Stimulated activated CD8-positive, alpha-beta memory T cell treated with anti-CD3 and anti-CD28 coated beads, Interleukin-12 subunit alpha, Interleukin-12 subunit beta, amount 100 ng/mL, for 4 hours (primary cell): ENCODE measurements around the gene ACO2.
"Not testable (repeated sequence)": the region's sequence is repeated elsewhere in the genome, so short reads cannot be mapped to it uniquely, and the experiment has no call there.

ENCODE experiments used
- DNase-seq: peaks from one replicate; pipeline ENCODE4 v3.0.0-alpha.2; 2020; ENCODE audit warnings: low read depth

ACO2 gene

DNA sequence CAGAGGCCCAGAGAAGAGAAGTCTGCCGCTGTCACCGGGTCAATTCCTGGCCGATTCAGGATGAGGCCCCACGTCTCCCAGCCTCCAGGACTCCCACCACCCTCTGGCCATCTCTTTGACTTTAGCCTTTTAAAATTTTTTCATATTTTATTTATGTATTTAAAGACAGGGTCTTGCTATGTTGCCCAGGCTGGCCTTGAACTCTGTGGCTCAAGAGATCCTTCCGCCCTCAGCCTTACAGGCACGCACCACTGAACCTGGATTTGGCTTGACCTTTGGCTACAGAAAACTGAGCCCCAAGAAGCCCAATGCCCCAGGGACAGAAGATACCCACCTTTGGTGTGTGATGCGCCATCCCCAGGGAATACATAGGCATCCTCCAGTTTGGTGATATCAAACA is 71.4 kb downstream of the ACO2 start:
- DNase-seq = no peak

DNA sequence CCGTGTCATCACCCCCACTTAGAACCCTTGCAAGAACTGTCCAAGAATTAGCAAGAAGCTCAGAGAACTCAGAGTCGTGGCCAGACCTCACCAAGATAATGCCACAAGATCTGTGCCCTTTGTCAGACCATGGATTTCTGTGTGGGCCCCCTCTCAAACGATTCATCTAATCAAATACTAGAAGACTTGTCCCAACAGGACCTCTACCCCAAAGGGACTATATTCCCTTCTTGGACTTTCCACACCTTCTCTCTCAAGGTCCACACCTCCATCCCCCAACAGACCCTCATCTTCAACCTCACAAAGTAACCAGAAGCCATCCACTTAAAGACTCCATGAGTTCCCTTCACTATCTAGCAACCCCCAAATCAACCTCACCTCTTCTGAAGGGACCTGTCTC is 72.6 kb downstream of the ACO2 start:
- DNase-seq = no peak

- DNase-seq = no peak
Observed at GRCh38 chr22:41542224-41542623, 73.3 kb downstream of the ACO2 start.

GRCh38 chr22:41543854-41544670 is 75.1 kb downstream of the ACO2 start, which contains the start of gene POLR3H:
Gene POLR3H, minus strand, starts transcription at chr22:41544470. Its CDS starts 369 bp downstream, at chr22:41544101.
- DNase-seq = peak; percentile 95

DNA sequence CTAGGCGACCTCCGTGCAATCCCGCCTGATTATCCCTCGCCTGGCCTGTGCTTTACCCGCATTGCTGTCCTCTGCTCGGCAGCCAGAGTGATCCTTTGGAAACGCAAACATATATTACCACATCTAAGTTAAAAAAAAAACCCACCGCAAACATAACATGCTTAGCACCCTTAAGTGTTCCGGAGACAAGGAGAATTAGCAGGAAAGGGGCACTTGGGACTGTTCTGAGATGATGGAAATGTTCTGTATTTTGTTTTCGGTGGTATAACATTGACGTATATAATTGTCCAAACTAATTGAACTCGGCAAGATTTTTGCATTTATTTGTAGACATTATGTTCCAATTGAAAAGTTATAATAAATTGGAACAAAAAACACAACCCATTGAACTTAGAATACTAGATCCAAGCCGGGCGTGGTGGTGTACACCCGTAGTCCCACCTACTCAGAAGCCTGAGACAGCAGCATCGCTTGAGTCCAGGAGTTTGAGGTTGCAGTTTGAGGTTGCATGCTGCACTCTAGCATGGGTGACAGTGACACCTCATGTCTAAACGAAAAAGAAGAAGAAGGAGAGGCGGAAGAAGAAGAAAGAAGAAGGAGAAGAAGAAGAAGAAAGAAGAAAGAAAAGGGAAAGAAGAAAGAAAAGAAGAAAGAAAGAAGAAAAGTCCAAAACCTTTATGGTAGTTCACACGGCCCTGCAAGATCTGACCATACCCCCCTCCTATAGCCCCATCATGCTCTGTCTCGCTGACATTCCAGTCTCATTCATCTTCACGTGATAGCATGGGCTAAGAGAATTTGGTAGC is 76.0 kb downstream of the ACO2 start:
- DNase-seq = no peak

- DNase-seq = no peak
Observed at GRCh38 chr22:41548830-41549211, 79.9 kb downstream of the ACO2 start.

DNA sequence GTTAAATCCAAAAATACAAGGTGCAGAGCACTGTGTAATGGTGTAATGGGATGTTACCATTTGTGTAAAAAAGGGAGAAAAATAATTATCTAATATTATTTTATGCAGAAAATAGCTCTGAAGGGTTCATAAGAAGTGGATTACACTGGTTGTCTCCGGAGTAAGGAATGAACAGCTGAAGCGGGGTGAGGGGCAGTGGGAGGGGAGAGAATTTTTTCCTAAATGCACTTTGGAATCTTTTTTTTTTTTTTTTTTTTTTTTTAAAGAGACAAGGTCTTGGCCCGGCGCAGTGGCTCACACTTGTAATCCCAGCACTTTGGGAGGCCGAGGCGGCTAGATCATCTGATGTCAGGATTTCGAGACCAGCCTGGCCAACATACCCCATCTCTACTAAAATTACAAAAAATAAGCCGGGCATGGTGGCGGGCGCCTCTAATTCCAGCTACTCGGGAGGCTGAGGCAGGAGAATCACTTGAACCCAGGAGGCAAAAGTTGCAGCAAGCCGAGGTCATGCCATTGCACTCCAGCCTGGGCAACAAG is 82.1 kb downstream of the ACO2 start:
- no peak for DNase-seq

GRCh38 chr22:41551877-41552582 is 83.1 kb downstream of the ACO2 start:
- no peak for DNase-seq

GRCh38 chr22:41555325-41555982 is 86.5 kb downstream of the ACO2 start:
- DNase-seq = no peak

DNA sequence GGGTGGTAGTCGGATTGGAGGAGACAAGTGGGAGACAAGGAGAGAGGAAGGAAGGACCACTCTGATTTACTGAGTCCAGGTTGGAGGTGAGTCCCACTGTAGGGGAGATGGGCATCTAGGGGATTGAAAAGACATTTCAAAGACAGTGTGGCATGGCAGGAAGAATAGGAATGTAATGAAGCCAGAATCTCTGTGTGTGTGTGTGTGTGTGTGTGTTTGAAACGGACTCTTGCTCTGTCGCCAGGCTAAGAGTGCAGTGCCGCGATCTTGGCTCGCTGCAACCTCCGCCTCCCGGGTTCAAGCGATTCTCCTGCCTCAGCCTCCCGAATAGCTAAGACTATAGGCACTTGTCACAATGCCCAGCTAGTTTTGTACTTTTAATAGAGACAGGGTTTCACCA is 87.6 kb downstream of the ACO2 start:
- DNase-seq = no peak

GRCh38 chr22:41557401-41558240 is 88.7 kb downstream of the ACO2 start:
- no peak for DNase-seq

GRCh38 chr22:41558241-41558630 is 89.3 kb downstream of the ACO2 start:
- DNase-seq = not testable (repeated sequence)

GRCh38 chr22:41560095-41560471 is 91.2 kb downstream of the ACO2 start:
- DNase-seq = no peak

DNA sequence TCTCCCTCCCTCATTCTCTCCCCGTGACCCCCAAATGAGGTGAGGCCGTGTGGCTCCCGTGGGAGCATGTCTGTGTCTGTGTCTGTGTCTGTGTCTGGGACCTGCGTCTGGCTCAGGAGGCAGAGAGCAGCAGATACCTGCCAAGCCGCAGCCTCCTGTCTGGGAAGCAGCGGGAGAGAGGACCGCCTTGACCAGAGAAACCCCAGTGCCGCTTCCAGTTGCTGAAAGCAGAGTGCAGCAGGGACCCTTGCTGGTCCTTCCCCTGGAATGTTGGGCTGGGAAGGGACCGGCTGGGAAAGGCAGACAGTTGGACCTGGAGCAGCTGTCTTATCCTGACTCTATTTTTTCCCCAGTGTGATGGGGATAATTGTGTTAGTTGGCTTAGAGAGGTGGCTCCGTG is 92.4 kb downstream of the ACO2 start:
- no peak for DNase-seq

DNA sequence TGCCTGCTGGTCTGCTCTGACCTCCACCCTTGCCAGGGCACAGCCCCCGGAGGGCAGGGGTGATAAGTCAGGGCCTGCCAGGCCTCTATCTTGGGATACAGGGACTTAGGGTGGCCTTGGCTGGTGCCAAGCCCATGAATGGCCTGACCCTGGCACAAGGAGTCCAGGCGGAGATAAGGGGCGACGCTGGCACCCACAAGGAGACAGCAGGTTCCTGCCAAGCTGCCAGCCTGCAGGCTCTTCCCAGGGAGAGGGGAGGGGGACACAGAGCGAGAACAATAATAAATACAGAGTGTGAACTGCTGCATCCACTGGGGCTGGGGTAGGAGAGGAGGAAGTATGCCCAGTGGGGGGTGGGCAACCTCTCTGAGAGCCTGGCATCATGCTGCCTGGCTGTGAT is 92.9 kb downstream of the ACO2 start:
- no peak for DNase-seq

GRCh38 chr22:41562461-41562860 is 93.5 kb downstream of the ACO2 start:
- no peak for DNase-seq

DNA sequence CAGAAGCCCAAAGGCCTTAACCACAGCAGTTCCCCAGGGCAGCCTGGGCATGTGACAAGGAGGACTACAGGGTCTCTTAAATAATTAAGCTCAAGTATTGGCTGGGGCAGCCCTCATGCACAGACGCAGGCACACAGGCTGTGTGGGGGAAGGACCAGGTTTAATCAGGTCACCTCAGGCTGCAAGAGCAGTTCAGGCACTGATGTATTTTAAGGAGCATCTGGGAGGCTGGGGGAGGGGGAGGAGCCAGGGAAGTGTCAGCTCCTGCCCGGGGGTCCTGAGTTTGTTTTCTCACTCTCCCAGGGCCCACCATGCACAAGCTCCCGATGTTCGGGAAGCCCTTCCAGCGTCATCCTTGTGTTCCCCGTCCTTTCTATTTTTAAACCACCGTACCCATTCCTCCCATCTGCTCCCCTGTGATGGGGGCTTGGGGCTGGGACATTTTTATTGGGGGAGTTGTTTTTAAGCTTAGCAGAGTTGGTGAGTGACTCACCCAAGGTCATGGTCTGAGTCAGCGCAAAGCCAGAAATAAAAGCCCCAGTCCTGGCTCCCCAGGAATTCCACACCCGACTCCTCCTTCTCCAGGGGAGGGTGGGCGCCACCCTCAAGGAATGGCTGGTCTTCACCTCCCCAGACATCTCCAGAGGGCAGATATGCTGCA is 94.3 kb downstream of the ACO2 start:
- no peak for DNase-seq

DNA sequence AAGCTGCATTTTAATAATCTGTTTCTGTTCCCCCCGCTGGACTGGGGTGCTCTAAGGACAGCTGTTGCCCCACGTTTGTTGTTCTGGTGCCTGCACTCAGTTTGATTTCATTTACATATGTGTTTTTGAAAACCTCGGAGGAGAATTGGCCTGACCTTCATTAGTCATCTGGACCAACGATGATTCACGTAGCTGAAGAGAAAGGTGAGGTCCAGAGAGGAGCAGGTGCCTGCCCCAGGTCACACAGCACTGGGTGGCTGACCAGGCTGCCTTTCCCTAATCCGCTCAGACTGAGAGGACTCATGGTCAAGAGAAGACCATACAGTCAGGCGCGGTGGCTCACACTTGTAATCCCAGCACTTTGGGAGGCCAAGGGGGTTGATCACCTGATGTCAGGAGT is 95.6 kb downstream of the ACO2 start:
- no peak for DNase-seq

- DNase-seq = no peak
Observed at GRCh38 chr22:41565403-41566054, 96.6 kb downstream of the ACO2 start.

- no peak for DNase-seq
Observed at GRCh38 chr22:41567512-41567768, 98.5 kb downstream of the ACO2 start.
